Bladder microvascular endothelial cell (primary cell): ENCODE results near the gene FAM25C. TPM values are rescaled to one million over a fixed set of nuclear protein-coding genes. Genes with fewer than 3 reads are reported as not detected.

Source experiments
- total RNA-seq: library from RNA; depleted of rRNA; stranded (reverse); fragments of >200 nt; gene quantifications from 2 replicates; pipeline ENCODE4 v1.2.3, GENCODE V29; 2014

The FAM25C gene
- total RNA-seq, result not detected in 2 replicates

GRCh38 chr10:47999691-48000090 lies at the start of gene FAM25C:
FAM25C (minus strand) TSS chr10:47999791; CDS start chr10:47999765, 26 bp downstream.

Other genes with a start within 250 kb of the FAM25C start
- 0.06 TPM in 1 of 2 replicates, not detected in the other for gene SYT15B, start 236.2 kb downstream of the FAM25C start, total RNA-seq
- not detected in 2 replicates for gene NPY4R2, start 81.1 kb downstream of the FAM25C start, total RNA-seq